Suppressor macrophage treated with lipopolysaccharide for 4 hours (primary cell): Measurements from ENCODE around the gene MISP.
"Not testable (repeated sequence)": the region's sequence is repeated elsewhere in the genome, so short reads cannot be mapped to it uniquely, and the experiment has no call there.

ENCODE experiments used
- DNase-seq: peaks from one replicate; pipeline ENCODE4 v3.0.0-alpha.2; 2020

MISP gene

DNA sequence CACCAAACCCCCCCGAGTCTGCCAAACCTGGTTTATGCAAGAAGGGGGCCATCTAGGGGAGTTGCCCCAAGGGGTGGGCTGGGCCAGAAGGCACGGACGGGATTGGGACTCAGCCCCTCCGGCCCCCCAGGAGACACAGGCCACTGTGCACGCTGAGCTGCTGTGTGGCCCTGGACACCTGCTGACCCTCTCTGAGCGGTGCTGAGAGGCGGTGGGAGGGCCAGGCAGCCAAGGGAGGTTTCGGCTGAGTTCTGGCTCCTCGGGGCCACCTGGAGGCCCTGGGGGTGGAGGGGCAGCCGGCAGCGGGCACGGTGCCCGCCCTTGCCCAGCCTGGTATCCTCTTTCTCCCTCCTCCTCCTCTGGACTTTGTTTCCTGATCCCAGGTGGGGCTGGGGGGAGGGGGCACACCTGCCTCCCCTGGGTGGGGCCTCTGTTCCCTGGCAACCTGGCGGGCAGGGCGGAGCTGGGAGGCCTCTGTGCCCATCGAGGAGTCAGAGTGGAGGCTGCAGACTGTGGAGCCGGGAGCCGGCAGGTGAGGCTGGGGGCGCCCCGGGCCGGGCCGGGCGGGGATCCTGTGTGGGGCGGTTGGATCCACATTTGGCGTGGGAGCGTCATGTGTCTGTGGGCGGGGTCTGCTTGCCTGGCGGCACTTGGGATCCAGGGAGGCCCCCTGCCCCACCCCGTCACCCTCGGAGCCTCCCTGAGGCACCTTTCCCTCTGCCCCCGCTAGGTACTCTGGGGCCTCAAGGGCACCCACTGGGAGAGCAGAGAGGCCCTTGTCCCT, at the start of gene MISP:
Gene MISP (plus strand): TSS at position 473 of the 784 bp plus-strand sequence. CDS start 5,835 bp downstream, outside the sequence.
- no peak for DNase-seq

DNA sequence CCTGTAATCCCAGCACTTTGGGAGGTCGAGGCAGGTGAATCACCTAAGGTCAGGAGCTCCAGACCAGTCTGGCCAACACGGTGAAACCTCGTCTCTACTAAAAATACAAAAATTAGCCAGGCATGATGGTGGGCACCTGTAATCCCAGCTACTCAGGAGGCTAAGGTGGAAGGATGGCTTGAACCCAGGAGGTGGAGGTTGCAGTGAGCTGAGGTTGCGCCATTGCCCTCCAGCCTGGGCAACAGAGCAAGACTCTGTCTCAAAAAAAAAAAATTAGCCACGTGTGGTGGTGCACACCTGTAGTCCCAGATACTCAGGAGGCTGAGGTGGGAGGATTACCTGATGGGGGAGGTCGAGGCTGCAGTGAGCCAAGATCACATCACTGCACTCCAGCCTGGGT, 48.1 kb upstream of the MISP start:
- not testable (repeated sequence) for DNase-seq

GRCh38 chr19:703329-703650, 47.6 kb upstream of the MISP start:
- DNase-seq: no peak

GRCh38 chr19:703651-704446, 47.1 kb upstream of the MISP start:
- peak; percentile 93 for DNase-seq

DNA sequence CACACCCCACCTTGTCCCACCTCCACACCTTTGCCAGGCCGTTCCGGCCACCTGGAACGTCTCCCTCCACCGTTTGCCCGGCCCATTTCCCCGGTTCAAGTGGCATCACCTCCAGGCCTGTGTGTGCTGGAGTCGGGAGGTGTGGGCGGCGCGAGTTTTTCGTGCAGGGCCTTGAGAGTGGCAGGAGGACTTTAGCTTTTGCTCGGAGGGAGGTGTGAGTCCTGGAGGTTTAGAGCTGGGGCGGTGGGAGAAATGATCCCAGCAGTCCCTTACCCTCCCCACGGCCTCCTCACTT, 46.5 kb upstream of the MISP start:
- DNase-seq: no peak

DNA sequence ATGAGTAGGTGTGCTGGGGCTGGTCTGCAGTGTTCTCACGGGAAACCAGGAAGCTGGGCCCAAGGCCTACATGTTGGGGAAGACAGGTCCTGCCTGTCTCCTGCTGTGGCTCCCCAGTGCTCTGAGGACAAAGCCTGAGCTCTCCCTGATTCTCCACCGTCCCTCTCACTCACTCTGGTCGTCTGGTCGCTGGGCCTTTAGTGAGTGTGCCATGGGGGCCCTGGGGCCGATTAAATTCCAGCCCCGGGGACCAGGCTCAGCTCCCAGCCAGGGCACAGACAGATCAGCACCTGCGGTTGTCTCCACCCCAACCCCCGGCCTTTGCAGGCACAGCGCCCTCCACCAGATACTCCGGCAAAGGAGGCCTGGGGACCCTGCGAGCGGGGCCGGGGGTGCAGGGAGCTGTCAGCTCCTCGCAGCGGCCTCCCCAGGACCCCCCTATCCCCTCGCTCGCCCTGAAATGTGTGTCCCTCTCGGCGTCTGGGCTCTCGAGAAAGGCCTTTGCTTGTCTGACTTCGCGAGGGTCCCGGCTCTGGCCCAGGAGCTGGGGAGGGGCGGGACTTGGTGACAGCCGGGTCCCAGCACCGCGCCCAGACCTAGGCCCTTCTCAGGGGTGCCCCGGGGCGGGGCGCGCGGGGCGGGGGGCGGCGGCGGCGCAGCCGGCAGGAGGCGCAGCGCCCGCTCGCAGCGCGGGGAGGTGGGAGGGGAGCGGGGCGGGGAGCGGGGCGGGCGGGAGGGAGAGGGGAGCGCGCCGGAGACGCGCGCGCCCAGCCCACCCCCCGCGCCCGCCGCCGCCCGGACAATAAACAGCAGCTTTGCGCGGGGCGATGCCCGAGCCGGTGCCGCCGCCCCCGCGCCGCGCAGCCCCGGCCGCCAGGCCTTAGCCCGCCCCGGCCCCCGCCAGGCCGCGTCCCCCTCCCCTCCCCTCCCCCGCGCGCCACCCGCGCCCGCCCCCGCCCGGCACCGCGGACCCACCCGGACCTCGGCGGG, 42.5 kb upstream of the MISP start, which contains the start of gene PALM:
Gene PALM (plus strand): TSS at position 782 of the 990 bp plus-strand sequence. CDS start 212 bp downstream, outside the sequence.
- no peak for DNase-seq

DNA sequence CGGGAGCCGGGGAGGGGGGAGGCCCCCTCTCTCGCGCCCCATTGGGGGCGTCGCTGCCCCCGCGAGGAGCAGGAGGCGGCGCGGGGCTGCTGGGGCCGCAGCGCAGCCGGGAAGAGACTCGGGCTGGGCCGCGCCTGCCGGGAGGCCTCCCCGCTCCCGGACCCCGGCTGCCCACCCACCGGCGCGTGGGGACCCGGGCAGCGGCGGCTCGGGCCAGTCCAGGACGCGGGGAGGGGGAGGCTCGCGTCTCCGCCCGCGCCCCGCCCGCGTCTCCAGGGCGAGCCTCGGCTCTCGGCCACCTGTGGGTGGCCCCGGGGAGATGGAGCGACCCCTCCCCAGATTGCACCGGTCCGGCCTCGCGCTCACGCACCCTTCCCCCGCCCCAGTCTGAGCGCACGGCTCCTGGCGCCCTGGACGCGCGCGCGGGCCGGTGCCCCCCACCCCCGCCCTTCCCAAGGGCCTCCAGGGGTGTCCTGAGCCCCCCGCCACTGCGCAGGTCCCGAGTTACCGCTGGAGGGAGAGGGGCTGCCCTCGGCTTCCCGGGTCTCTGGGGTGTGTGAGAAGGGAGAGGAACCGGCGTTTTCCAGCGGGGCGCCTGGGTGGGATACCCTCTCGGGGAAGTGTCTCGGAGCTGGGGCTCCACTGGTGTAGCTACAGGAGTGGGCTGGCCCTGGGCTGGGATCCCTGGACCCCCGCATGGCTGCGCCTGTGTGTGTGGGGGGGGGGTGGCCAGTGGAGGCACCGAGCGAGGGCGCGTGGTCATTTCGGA, 41.5 kb upstream of the MISP start:
- DNase-seq: no peak

DNA sequence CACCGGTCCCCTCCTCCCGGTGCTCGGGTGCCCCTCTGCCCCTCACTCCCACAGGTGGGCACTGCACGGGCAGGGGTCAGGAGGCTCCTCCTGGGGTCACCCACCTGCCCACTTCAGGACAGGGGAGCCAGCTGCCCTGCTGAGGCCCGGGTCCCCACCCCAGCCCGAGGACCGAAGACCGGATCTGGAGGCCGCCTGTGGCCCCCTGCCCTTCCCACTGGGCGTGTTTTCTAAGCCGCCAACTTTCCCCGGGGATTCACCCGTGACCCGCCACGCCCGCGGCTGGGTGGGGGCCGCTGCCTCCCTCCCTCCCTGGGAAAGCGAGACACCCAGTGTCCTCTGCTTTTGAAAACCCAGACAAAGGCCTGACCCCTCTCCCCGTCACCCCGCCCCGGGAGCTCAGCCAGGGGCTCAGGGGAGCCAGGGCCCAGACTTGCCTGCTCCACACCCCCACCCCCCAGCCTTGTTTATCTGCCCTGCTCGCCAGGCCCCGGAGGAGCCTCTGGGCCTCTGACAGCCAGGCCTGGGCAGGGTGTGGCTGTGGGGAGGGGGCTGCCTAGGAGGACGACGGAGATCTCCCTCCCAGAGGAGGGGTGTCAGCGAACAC, 40.8 kb upstream of the MISP start:
- DNase-seq: no peak

GRCh38 chr19:710767-711166, 40.1 kb upstream of the MISP start:
- DNase-seq: no peak

- no peak for DNase-seq
Observed at GRCh38 chr19:711254-711653, 39.7 kb upstream of the MISP start.

GRCh38 chr19:715347-715746, 35.6 kb upstream of the MISP start:
- no peak for DNase-seq

DNA sequence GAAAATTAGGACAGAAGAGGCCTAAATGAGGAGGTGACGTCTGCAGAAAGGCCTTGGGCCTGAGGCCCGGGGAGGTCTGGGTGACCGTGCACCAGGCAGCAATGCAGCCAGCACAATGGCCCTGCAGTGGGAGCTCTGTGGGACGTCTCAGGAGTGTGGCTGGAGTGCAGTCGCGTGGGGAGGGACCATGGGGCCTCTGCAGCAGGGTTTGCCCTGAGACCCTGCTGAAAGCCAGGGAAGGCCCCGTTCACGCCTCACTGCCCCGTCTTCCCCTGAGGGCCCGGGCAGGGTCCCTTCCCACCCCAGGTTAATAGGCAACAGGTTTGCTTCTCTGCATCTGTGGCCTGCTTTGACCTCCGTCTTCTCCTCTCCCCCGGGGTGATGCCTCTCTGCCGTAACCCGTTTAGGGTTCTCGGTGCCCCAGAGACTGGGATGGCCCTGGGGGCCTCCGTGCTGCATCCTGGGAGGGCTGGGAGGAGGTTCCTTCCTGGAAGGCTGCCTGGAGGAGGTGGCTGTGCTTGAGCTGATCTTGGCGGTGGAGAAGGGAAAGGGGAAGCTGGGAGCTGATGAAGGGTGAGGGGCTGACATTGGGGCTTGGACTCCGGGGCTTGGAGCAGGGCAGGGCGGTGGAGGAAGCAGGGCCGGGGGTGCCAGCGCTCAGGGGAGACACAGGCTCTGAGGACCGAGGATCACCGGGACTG, 32.5 kb upstream of the MISP start:
- no peak for DNase-seq

- no peak for DNase-seq
Observed at GRCh38 chr19:718991-719512, 31.9 kb upstream of the MISP start.

- no peak for DNase-seq
Observed at GRCh38 chr19:719636-720344, 31.1 kb upstream of the MISP start.

GRCh38 chr19:720345-721160, 30.4 kb upstream of the MISP start:
- DNase-seq: no peak

GRCh38 chr19:722553-723101, 28.3 kb upstream of the MISP start:
- no peak for DNase-seq

- no peak for DNase-seq
Observed at GRCh38 chr19:723247-723646, 27.7 kb upstream of the MISP start.

GRCh38 chr19:723714-724113, 27.2 kb upstream of the MISP start:
- DNase-seq: no peak

GRCh38 chr19:725461-726089, 25.3 kb upstream of the MISP start:
- DNase-seq: no peak
